Stimulated activated CD4-positive, alpha-beta T cell treated with anti-CD3 and anti-CD28 coated beads, Interleukin-12 subunit alpha, Interleukin-12 subunit beta, amount 100 ng/mL, for 4 hours (primary cell): Measurements from ENCODE around the gene OR6C76.
"Not testable (repeated sequence)": the region's sequence is repeated elsewhere in the genome, so short reads cannot be mapped to it uniquely, and the experiment has no call there.

ENCODE experiments used
- DNase-seq: peaks from one replicate; pipeline ENCODE4 v3.0.0-alpha.2; 2020

Gene OR6C76

GRCh38 chr12:55425954-55426353 is at the start of gene OR6C76:
TSS of gene OR6C76 (plus strand) at chr12:55426254. CDS start at chr12:55426254, 0 bp downstream.
- DNase-seq: no peak

- DNase-seq: no peak
Observed at GRCh38 chr12:55385891-55386290, 40.2 kb upstream of the OR6C76 start.

- DNase-seq: no peak
Observed at GRCh38 chr12:55392032-55392795, 33.8 kb upstream of the OR6C76 start.

GRCh38 chr12:55396326-55396725 is 29.7 kb upstream of the OR6C76 start:
- DNase-seq: no peak

- DNase-seq: no peak
Observed at GRCh38 chr12:55400229-55400628, 25.8 kb upstream of the OR6C76 start, which contains the start of gene OR6C65. TSS of gene OR6C65 (plus strand) at chr12:55400529. CDS start at chr12:55400529, 0 bp downstream.

GRCh38 chr12:55407866-55408265 is 18.2 kb upstream of the OR6C76 start:
- no peak for DNase-seq

GRCh38 chr12:55409133-55409532 is 16.9 kb upstream of the OR6C76 start:
- DNase-seq: not testable (repeated sequence)

- DNase-seq: not testable (repeated sequence)
Observed at GRCh38 chr12:55412138-55412537, 13.9 kb upstream of the OR6C76 start.

GRCh38 chr12:55413498-55414388 is 12.3 kb upstream of the OR6C76 start:
- DNase-seq: not testable (repeated sequence)

- DNase-seq: not testable (repeated sequence)
Observed at GRCh38 chr12:55414396-55414823, 11.6 kb upstream of the OR6C76 start.

GRCh38 chr12:55414889-55415288 is 11.2 kb upstream of the OR6C76 start:
- not testable (repeated sequence) for DNase-seq

GRCh38 chr12:55416961-55417360 is 9.1 kb upstream of the OR6C76 start:
- no peak for DNase-seq

GRCh38 chr12:55420307-55420962 is 5.6 kb upstream of the OR6C76 start:
- no peak for DNase-seq

GRCh38 chr12:55428331-55429243 is 2.5 kb downstream of the OR6C76 start:
- no peak for DNase-seq

- DNase-seq: not testable (repeated sequence)
Observed at GRCh38 chr12:55441233-55441632, 15.2 kb downstream of the OR6C76 start.

- DNase-seq: no peak
Observed at GRCh38 chr12:55443776-55444175, 17.7 kb downstream of the OR6C76 start, which contains the start of gene OR6C2. TSS of gene OR6C2 (plus strand) at chr12:55444076. CDS start at chr12:55452214, 8,138 bp downstream.

- no peak for DNase-seq
Observed at GRCh38 chr12:55445357-55445756, 19.3 kb downstream of the OR6C76 start.

GRCh38 chr12:55446326-55446725 is 20.3 kb downstream of the OR6C76 start:
- DNase-seq: no peak

GRCh38 chr12:55448825-55449224 is 22.8 kb downstream of the OR6C76 start:
- no peak for DNase-seq

GRCh38 chr12:55464926-55465325 is 38.9 kb downstream of the OR6C76 start:
- not testable (repeated sequence) for DNase-seq

GRCh38 chr12:55467836-55468235 is 41.8 kb downstream of the OR6C76 start:
- DNase-seq: no peak

- no peak for DNase-seq
Observed at GRCh38 chr12:55469291-55469690, 43.2 kb downstream of the OR6C76 start.
